ENCODE results near the gene ZNF71.
A peak's percentile ranks its signal among the peaks of the same experiment; 100 is the strongest.

Gene ZNF71

GRCh38 chr19:56594783-56595547 lies at the start of gene ZNF71:
TSS of gene ZNF71 (plus strand) at chr19:56595302. CDS start at chr19:56601559, 6,257 bp downstream.
- peak; percentile 96 for DNase-seq

GRCh38 chr19:56547535-56547934 lies 47.6 kb upstream of the ZNF71 start:
- DNase-seq: peak; percentile 21

GRCh38 chr19:56554272-56554869 lies 40.7 kb upstream of the ZNF71 start:
- DNase-seq: no peak

- no peak for DNase-seq
Measured at GRCh38 chr19:56562766-56563165, 32.3 kb upstream of the ZNF71 start.

GRCh38 chr19:56566904-56567273 lies 28.2 kb upstream of the ZNF71 start:
- DNase-seq: no peak

- peak; percentile 97 for DNase-seq
Measured at GRCh38 chr19:56567274-56568120, 27.6 kb upstream of the ZNF71 start, which contains the start of gene ZNF470. TSS of gene ZNF470 (plus strand) at chr19:56567468. CDS start at chr19:56570312, 2,844 bp downstream.

GRCh38 chr19:56572589-56572988 lies 22.5 kb upstream of the ZNF71 start:
- DNase-seq: peak; percentile 41

GRCh38 chr19:56573914-56574313 lies 21.2 kb upstream of the ZNF71 start:
- no peak for DNase-seq

GRCh38 chr19:56577719-56578602 lies 17.1 kb upstream of the ZNF71 start:
- no peak for DNase-seq

- no peak for DNase-seq
Measured at GRCh38 chr19:56594446-56594782, 688 bp upstream of the ZNF71 start.

- no peak for DNase-seq
Measured at GRCh38 chr19:56595548-56595899, 422 bp downstream of the ZNF71 start.

GRCh38 chr19:56596676-56597075 lies 1.6 kb downstream of the ZNF71 start:
- DNase-seq: no peak

- no peak for DNase-seq
Measured at GRCh38 chr19:56597696-56598095, 2.6 kb downstream of the ZNF71 start.

GRCh38 chr19:56601375-56601774 lies 6.3 kb downstream of the ZNF71 start:
- DNase-seq: no peak

GRCh38 chr19:56603829-56604228 lies 8.7 kb downstream of the ZNF71 start:
- no peak for DNase-seq

- DNase-seq: no peak
Measured at GRCh38 chr19:56608274-56608964, 13.3 kb downstream of the ZNF71 start.

- DNase-seq: no peak
Measured at GRCh38 chr19:56611288-56611687, 16.2 kb downstream of the ZNF71 start.

- no peak for DNase-seq
Measured at GRCh38 chr19:56612737-56613136, 17.6 kb downstream of the ZNF71 start.

GRCh38 chr19:56613639-56614038 lies 18.5 kb downstream of the ZNF71 start:
- DNase-seq: no peak

- no peak for DNase-seq
Measured at GRCh38 chr19:56617531-56617930, 22.4 kb downstream of the ZNF71 start.

GRCh38 chr19:56619121-56619520 lies 24.0 kb downstream of the ZNF71 start:
- DNase-seq: no peak

GRCh38 chr19:56622374-56622773 lies 27.3 kb downstream of the ZNF71 start:
- no peak for DNase-seq
